Epithelial cell of alveolus of lung (primary cell): ENCODE results near the gene HACL1. TPM values are rescaled to one million over a fixed set of nuclear protein-coding genes. Genes with fewer than 3 reads are reported as not detected.

Experiments used
- total RNA-seq: library from RNA; depleted of rRNA; stranded (reverse); fragments of >200 nt; gene quantifications from 2 replicates; pipeline ENCODE4 v1.2.1, GENCODE V29; 2015

The HACL1 gene
- total RNA-seq = 15.1 and 18.7 TPM in 2 replicates

GRCh38 chr3:15601399-15602145 lies at the start of gene HACL1, which contains the start of gene BTD:
Gene HACL1, minus strand, starts transcription at chr3:15601569. Its CDS starts 106 bp downstream, at chr3:15601463.
Gene BTD, plus strand, starts transcription at chr3:15601745. Its CDS starts 33,695 bp downstream, at chr3:15635440.

GRCh38 chr3:15521573-15521965 lies 79.8 kb downstream of the HACL1 start, which contains the start of gene COLQ:
Gene COLQ, minus strand, starts transcription at chr3:15521706. Its CDS starts 81 bp downstream, at chr3:15521625.

Other genes starting within 250 kb of the HACL1 start
- 12.0 and 20.9 TPM in 2 replicates for gene METTL6, start 174.0 kb downstream of the HACL1 start, total RNA-seq
- 15.4 and 16.0 TPM in 2 replicates for gene EAF1, start 174.0 kb downstream of the HACL1 start, total RNA-seq
- gene COLQ, start 79.9 kb downstream of the HACL1 start, total RNA-seq = 0.08 TPM in 1 of 2 replicates, not detected in the other
- 15.3 and 20.0 TPM in 2 replicates for gene BTD, start 176 bp upstream of the HACL1 start, total RNA-seq
- 55.6 and 62.7 TPM in 2 replicates for gene ANKRD28, start 196.4 kb upstream of the HACL1 start, total RNA-seq